G401.6 (cell line): Measurements from ENCODE around the gene CPXCR1.
"Not testable (repeated sequence)": the region's sequence is repeated elsewhere in the genome, so short reads cannot be mapped to it uniquely, and the experiment has no call there.

ENCODE experiments used
- FAIRE-seq: peaks from 2 replicates; lab custom pipeline; 2012; peaks lifted over from hg19 to GRCh38; lab: Jason Lieb, UNC

The CPXCR1 gene

DNA sequence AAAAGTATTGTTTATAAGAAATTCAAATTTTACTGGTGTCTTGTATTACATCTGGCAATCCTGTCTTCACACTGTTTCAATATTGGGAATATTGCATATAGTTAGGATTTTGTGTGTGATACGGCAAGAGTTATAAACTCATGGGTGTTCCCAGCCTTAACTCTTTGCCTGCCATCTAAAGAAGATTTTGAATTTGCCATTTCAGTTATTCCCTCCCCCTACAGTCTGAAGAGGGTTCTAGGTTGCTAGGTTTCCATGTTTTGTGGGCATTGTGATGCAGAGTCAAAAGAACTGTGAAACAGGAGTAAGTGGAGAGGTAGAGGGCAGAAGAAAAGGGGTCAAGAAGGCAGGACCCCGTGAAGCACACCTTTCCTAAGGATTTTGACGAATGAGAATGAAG lies at the start of gene CPXCR1:
Gene CPXCR1 (plus strand): TSS at position 301 of the 400 bp plus-strand sequence. CDS start 6,190 bp downstream, outside the sequence.
- FAIRE-seq = no peak

DNA sequence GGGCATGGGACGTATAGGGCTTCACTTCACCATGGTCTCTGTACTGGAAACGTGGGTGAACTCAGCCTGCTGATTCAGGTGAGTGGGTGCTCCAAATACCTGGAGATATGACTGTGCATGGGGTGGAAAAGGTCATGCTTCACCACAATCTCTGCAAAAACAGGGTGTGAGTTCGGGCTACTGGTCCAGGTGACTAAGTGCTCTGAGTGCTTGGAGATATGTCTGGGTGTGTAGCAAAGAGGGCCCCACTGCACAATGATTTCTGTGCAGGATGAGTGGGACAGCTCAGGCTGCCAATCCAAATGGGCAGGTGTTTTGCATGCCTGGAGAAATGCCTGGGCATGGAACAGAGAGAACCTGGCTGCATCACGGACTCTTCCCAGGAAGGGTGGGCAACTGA lies 11.2 kb upstream of the CPXCR1 start:
- no peak for FAIRE-seq

GRCh38 chrX:88746215-88746614 lies 810 bp upstream of the CPXCR1 start:
- not testable (repeated sequence) for FAIRE-seq

GRCh38 chrX:88752339-88752738 lies 5.3 kb downstream of the CPXCR1 start:
- not testable (repeated sequence) for FAIRE-seq

GRCh38 chrX:88789825-88790224 lies 42.8 kb downstream of the CPXCR1 start:
- FAIRE-seq = no peak
